Measurements from ENCODE around the gene CXCL17. TPM values are rescaled to one million over a fixed set of nuclear protein-coding genes. Genes with fewer than 3 reads are reported as not detected.

The CXCL17 gene
- total RNA-seq, 4 donors from 2014 or later, result 0.55 TPM; not detected in 3

DNA sequence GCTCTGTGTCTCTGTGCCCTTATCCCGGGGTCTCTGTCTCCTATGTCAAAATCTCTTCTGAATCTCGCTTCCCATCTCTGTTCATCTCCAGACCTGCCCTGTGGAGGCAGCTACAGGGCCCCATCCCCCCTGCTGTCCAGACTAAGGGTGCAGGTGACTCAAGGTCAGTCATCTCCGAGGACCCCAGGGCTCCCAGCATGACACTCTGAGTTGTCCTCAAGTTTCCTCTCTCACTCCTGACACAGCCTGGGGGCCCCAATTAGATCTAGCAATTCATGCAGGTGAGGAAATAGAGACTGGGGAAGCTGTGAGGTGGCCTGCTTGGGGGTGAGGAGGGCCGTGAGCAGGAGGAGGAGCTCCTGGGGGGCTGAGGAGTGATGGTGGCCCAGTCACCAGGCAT lies 50.6 kb downstream of the CXCL17 start:
- WGBS, result 80% methylated on average over 4 of the region's 4 CpGs
- Histone ChIP-seq H3K36me3 (no peaks in the 10 kb centered on the region), H3K27me3 (peaks cover 21% of the 10 kb centered on the region), H3K27ac (peak overlapping the region; percentile 5), H3K4me3 (no peak overlapping the region), H3K4me1 (peaks cover 5% of the 10 kb centered on the region), H3K9me3 (no peaks in the 10 kb centered on the region)
- no peak for DNase-seq (ENCODE audit: low spot score in 2 of 2)
- TF ChIP-seq CTCF (IDR thresholded peaks at IDR 0.05), result no peak
- TF ChIP-seq POLR2A (IDR thresholded peaks at IDR 0.05), result no peak
- TF ChIP-seq EP300 (IDR thresholded peaks at IDR 0.05), result no peak
- TF ChIP-seq POLR2AphosphoS5 (IDR thresholded peaks at IDR 0.05), result no peak

- H3K36me3 ChIP-seq, result no peaks in the 10 kb centered on the region
- no peak for DNase-seq (ENCODE audit: low spot score in 2 of 2)
- H3K4me1 ChIP-seq, result peaks cover 11% of the 10 kb centered on the region
- no peaks in the 10 kb centered on the region for H3K9me3 ChIP-seq
- TF ChIP-seq CTCF (IDR thresholded peaks at IDR 0.05) (no peak), POLR2AphosphoS5 (IDR thresholded peaks at IDR 0.05) (no peak), POLR2A (IDR thresholded peaks at IDR 0.05) (no peak), EP300 (IDR thresholded peaks at IDR 0.05) (no peak)
- H3K4me3 ChIP-seq, result no peak within 1 kb of the TSS
- 43% methylated on average over 12 of the region's 12 CpGs for WGBS
- H3K27me3 ChIP-seq, result peaks cover 21% of the 10 kb centered on the region
- H3K27ac ChIP-seq, result no peak within 1 kb of the TSS
Observed at GRCh38 chr19:42389899-42390298, 52.8 kb downstream of the CXCL17 start, which contains the start of gene CNFN. CNFN (minus strand) TSS chr19:42390297; CDS start chr19:42389037, 1,260 bp downstream.

DNA sequence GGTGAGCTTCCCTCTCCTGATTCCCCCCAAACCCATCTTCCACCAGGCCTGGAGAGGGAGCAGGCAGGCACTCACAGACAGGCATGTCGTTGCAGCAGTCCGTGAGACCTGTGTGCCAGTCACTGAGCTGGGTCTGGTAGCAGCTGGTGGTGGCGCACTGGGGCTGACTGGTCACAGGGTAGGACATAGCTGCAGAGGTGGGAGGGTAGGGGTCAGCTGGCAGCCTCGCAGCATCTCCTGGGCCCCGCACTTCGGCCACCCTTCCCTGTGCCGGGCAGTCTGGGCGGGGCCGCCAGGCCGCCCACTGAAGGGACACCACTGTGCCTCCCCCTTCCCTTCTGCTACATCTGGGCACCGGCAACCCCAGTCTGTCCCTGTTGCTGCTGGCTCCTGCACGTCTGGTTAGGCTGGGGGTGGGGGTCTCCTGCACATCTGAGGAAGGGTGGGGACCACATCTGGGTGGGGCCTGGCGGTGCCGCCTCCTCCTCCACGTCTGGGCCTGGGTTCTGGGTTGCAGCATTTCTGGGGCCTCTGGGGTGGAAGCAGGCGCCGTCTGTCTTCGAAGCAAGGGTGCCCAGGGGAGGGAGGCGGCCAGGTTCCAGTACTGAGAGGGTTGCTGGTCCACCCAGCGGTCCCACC lies 53.8 kb downstream of the CXCL17 start:
- TF ChIP-seq EP300 (IDR thresholded peaks at IDR 0.05) (no peak), POLR2AphosphoS5 (IDR thresholded peaks at IDR 0.05) (no peak), CTCF (IDR thresholded peaks at IDR 0.05) (no peak)
- H3K4me3 ChIP-seq, result no peak overlapping the region
- no peaks in the 10 kb centered on the region for H3K9me3 ChIP-seq
- no peak for DNase-seq (ENCODE audit: low spot score in 2 of 2)
- peaks cover 11% of the 10 kb centered on the region for H3K4me1 ChIP-seq
- no peaks in the 10 kb centered on the region for H3K36me3 ChIP-seq
- no peak overlapping the region for H3K27ac ChIP-seq
- H3K27me3 ChIP-seq, result peaks cover 21% of the 10 kb centered on the region
- 67% methylated on average over 20 of the region's 20 CpGs for WGBS

DNA sequence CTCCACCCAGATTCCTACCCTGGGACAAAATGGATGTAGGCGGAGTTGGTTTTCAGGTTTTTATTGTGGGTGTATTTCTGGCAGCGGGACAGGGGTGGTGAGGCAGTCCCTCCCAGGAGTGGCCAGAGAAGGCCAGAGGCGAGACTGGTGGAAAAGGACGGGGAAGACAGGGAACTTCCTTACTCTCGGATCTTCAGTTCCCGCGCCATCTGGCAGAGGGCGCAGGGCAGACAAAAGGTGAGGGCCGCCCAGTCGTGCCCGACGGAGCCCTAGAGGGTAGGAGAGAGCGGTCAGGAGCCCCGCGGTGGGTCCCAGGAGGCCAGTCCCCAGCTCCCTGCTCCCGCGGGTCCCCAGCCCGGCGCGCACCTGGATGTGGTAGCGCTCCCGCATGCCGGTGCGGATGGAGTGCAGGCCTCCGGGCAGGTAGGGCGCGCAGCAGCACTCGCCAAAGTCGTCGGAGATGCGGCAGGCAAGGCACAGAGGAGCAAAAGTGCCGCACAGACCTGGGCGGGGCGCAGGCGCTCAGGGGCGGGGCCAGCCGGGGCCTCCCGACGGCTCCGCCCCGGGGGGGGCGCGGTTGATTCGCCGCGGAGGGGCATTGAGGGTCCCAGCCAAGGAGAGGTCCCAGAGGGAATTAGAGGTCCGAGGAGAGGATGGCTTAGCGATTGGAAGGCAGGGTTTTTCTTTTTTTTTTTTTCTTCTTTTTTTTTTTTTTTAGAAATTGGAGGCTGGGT lies 55.6 kb downstream of the CXCL17 start:
- Histone ChIP-seq H3K27ac (peak overlapping the region; percentile 54), H3K9me3 (no peaks in the 10 kb centered on the region), H3K27me3 (peaks cover 28% of the 10 kb centered on the region), H3K4me3 (peak overlapping the region; percentile 49), H3K36me3 (no peaks in the 10 kb centered on the region), H3K4me1 (peaks cover 11% of the 10 kb centered on the region)
- DNase-seq (ENCODE audit: low spot score in 2 of 2), result peak in 1 of 2 donors; percentile 79
- WGBS, result 2% methylated on average over 43 of the region's 48 CpGs
- TF ChIP-seq EP300 (IDR thresholded peaks at IDR 0.05) (no peak), CTCF (IDR thresholded peaks at IDR 0.05) (peak; percentile 10 to 60), POLR2A (IDR thresholded peaks at IDR 0.05) (no peak), POLR2AphosphoS5 (IDR thresholded peaks at IDR 0.05) (no peak)

DNA sequence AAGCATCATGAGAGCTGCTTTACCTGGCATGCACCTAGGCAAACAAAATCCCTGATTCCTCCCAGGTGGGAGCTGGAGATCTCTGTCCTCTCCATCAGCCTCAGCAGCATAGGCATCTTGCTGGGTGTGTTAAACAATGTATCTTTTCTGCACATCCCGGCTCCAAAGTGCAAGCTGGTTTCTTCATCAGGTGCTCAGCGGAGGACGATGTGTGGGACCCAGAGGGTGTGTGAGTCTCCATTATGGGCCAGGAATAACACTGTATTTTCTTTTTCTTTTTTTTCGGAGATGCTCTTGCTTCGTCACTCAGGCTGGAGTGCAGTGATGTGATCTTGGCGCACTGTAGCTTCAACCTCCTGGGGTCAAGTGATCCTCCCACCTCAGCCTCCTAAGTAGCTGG lies 62.6 kb downstream of the CXCL17 start:
- 83% methylated on average over 6 of the region's 6 CpGs for WGBS
- no peaks in the 10 kb centered on the region for H3K4me1 ChIP-seq
- DNase-seq (ENCODE audit: low spot score in 2 of 2), result no peak
- H3K27ac ChIP-seq, result no peak overlapping the region
- H3K27me3 ChIP-seq, result peaks cover 12% of the 10 kb centered on the region
- no peak overlapping the region for H3K4me3 ChIP-seq
- no peaks in the 10 kb centered on the region for H3K9me3 ChIP-seq
- no peak for TF ChIP-seq CTCF (IDR thresholded peaks at IDR 0.05)
- no peak for TF ChIP-seq EP300 (IDR thresholded peaks at IDR 0.05)
- no peak for TF ChIP-seq POLR2AphosphoS5 (IDR thresholded peaks at IDR 0.05)
- TF ChIP-seq POLR2A (IDR thresholded peaks at IDR 0.05), result no peak
- peaks cover 17% of the 10 kb centered on the region for H3K36me3 ChIP-seq

All from suprapubic skin (tissue), 4 donors.